RWPE1 (cell line): ENCODE results near the gene METTL5.
"Not testable (repeated sequence)": the region's sequence is repeated elsewhere in the genome, so short reads cannot be mapped to it uniquely, and the experiment has no call there.

Experiments
- CTCF ChIA-PET: fragments of 350-600 bp; sonication (Branson Sonifier 250); formaldehyde crosslinking; extraction: SDS; loops from one replicate; lab custom pipeline; 2021; lab: Yijun Ruan, JAX
- POLR2A ChIA-PET: fragments of 400-600 bp; formaldehyde crosslinking; extraction: SDS; loops from one replicate; lab custom pipeline; 2020; ENCODE audit warnings: antibody characterized with exemption; ENCODE audit not compliant: low non-redundant PET; lab: Yijun Ruan, JAX
- DNase-seq: peaks from one replicate; pipeline ENCODE4 v3.0.0; 2012; ENCODE audit warnings: low spot score
- H3K27ac ChIP-seq: fragments of 450-650 bp; 2 replicates; pipeline ENCODE4 v1.5.1; 2017
- TF ChIP-seq, protein P1 (sequence below): fragments of 450-650 bp; conservative IDR thresholded peaks from 2 replicates; pipeline ENCODE4 v1.5.1; 2017; ENCODE audit warnings: low read depth, mild to moderate bottlenecking

Gene METTL5

DNA sequence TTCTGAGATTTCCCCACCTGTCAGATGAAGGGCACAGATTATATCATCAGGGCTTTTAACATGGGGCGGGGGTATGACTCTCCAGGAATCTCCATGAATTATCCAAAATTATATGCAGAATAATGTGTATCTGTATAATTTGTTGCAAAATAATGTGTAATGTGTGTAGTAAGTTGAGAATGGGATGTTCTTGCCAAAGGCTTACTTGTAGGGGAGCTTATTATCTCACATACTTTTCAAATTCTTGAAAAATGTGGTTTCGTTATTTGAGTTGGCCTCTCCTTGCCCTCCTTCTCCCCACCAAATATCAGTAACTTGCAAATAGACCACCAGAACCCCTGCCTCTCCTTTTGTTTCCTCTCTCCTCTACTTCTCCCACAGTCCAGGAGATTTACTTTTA, 38.1 kb upstream of the METTL5 start:
- CTCF ChIA-PET = no interaction called here
- DNase-seq = no peak
- no peak overlapping the region for H3K27ac ChIP-seq
- TF ChIP-seq, protein P1, sequence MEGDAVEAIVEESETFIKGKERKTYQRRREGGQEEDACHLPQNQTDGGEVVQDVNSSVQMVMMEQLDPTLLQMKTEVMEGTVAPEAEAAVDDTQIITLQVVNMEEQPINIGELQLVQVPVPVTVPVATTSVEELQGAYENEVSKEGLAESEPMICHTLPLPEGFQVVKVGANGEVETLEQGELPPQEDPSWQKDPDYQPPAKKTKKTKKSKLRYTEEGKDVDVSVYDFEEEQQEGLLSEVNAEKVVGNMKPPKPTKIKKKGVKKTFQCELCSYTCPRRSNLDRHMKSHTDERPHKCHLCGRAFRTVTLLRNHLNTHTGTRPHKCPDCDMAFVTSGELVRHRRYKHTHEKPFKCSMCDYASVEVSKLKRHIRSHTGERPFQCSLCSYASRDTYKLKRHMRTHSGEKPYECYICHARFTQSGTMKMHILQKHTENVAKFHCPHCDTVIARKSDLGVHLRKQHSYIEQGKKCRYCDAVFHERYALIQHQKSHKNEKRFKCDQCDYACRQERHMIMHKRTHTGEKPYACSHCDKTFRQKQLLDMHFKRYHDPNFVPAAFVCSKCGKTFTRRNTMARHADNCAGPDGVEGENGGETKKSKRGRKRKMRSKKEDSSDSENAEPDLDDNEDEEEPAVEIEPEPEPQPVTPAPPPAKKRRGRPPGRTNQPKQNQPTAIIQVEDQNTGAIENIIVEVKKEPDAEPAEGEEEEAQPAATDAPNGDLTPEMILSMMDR = no peak
- POLR2A ChIA-PET = no interaction called here

DNA sequence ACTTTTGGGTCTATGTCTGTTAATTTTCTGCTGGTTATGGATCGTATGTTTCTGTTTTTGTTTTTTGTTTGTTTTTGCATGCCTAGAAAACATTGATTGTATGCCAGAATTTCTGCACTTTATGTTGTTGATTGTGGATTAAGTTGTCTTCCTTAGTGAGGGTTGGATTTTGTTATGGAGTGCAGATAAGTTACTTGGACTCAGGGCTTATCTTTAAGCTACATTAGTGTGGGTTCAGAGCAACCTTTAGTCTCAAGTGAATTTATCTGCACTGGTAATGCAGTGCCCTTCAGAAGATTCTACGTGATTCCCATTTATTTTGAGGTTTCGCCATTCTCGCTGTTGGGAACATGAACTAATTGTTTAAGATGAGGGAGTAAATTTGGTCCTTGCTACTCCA, 35.4 kb upstream of the METTL5 start:
- TF ChIP-seq, protein P1 = no peak
- POLR2A ChIA-PET = no interaction called here
- CTCF ChIA-PET = no interaction called here
- H3K27ac ChIP-seq = no peak overlapping the region
- DNase-seq = no peak

DNA sequence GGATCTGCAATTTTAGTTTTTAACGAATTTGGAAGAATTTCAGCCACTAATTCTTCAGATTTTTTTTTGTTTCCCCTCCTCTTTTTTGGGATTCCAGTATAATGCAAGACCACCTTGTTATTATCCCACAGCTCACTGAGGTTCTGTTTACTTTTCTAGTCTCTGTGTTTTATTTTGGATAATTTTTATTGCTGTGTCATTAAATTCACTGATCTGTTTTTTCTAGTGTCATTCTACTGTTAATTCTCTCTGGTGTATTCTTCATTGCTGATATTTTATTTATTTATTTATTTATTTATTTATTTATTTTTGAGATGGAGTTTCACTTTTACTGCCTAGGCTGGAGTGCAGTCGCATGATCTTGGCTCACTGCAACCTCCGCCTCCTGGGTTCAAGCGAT, 34.7 kb upstream of the METTL5 start:
- TF ChIP-seq, protein P1 = no peak
- POLR2A ChIA-PET = no interaction called here
- no peak overlapping the region for H3K27ac ChIP-seq
- no peak for DNase-seq
- CTCF ChIA-PET = no interaction called here

DNA sequence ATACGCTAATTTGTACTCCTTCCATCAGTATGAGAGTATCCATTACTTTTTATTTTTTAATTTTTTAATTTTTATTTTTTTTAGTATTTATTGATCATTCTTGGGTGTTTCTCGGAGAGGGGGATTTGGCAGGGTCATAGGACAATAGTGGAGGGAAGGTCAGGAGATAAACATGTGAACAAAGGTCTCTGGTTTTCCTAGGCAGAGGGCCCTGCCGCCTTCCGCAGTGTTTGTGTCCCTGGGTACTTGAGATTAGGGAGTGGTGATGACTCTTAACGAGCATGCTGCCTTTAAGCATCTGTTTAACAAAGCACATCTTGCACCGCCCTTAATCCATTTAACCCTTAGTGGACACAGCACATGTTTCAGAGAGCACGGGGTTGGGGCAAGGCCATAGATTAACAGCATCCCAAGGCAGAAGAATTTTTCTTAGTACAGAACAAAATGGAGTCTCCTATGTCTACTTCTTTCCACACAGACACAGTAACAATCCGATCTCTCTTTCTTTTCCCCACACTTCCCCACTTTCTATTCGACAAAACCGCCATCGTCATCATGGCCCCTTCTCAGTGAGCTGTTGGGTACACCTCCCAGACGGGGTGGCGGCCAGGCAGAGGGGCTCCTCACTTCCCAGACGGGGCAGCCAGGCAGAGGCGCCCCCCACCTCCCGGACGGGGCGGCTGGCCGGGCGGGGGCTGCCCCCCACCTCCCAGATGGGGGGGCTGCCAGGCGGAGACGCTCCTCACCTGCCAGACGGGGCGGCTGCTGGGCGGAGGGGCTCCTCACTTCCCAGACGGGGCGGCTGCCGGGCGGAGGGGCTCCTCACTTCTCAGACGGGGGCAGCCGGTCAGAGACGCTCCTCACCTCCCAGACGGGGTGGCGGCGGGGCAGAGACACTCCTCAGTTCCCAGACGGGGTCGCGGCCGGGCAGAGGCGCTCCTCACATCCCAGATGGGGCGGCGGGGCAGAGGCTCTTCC, 30.9 kb upstream of the METTL5 start:
- H3K27ac ChIP-seq, POLR2A ChIA-PET, DNase-seq, CTCF ChIA-PET: not testable (repeated sequence)

DNA sequence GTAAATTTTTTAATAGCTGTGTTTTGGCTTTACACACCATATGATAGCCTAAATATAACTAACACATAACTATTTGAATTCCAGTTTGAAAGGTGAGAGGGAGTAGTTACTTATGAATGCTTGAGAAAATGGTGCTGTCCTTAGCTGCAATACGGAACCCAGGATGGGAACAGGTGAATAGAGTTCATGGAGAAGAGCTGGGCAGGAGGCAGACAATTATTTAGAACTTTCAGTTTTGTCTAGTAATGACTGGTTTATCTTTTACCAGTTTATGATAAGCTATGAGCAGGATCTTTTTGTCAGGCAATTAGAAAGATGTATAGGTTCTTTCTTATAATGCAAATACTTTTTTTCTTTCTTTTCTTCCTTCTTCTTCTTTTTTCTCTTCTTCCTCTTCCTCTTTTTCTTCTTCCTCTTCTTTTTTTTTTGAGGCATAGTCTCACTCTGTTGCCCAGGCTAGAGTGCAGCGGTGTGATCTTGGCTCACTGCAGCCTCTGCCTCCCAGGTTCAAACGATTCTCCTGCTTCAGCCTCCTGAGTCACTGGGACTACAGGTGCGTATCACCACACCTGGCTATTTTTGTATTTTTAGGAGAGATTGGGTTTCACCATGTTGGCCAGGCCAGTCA, 28.4 kb upstream of the METTL5 start:
- H3K27ac ChIP-seq = no peak overlapping the region
- ChIA-PET POLR2A (no interaction called here), CTCF (interaction anchor here (0.6 kb wide), 2 partner anchors 1033 to 1548 kb away, joined by 5 read pairs; no protein-coding TSS in a partner anchor)
- TF ChIP-seq, protein P1 = no peak
- DNase-seq = no peak

DNA sequence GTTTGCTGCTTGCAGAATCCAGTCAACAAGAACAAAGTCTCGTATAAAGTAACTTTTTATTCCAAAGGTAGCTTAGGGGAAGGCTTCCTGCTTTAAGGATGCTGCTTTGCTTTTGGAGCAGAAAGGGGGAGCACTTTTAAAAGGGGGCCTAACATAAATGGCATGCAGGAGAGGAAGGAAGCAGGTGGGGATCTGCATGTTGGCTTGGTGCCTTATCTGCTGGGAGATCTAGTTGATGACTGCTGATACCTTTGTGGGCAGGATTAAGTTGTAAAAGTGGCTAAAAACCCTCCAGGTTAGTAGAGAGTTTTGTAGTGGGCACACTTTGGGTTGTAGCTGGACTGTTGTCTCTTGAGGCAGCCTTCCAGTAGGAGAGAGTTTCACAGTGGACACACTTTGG, 25.0 kb upstream of the METTL5 start:
- no peak overlapping the region for H3K27ac ChIP-seq
- POLR2A ChIA-PET = no interaction called here
- DNase-seq = no peak
- CTCF ChIA-PET = interaction anchor here (0.8 kb wide), 1 partner anchor 134 kb away, joined by 4 read pairs; no protein-coding TSS in a partner anchor
- TF ChIP-seq, protein P1 = no peak

DNA sequence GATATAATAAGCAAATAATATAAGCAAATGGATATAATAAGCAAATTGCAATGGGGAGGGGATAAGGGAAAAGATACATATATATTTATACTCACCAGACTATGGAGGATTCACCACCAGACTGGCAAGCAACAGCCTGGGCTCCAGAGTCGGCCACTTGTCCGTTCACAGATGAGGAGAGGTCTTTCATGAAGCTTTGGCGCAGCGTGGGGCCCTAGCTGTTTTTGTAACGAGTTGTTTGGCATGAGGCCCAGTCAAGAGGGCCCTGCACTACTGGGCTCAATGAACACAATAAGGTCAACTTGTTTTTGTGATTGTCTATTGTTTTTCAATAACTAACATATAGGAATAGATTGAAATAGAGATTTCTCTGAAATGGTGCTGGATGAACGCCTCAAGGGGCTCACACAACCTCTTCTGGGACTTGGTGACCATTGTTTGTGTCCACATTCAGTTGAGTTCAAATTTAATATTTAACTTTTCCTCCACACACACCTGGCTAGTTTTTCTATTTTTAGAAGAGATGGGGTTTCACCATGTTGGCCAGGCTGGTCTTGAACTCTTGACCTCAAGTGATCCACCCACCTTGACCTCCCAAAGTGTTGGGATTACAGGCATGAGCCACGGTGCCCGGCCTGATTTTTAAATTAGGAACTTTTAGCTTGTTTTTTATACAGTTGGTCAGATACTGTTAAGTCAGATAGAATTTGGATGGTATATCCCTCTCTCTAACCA, 24.4 kb upstream of the METTL5 start:
- POLR2A ChIA-PET, DNase-seq, H3K27ac ChIP-seq: not testable (repeated sequence)
- CTCF ChIA-PET = interaction anchor here (0.8 kb wide), 1 partner anchor 133 kb away, joined by 4 read pairs; no protein-coding TSS in a partner anchor
